Choroid plexus epithelial cell (primary cell): ENCODE data around the gene HBM.
"Not testable (repeated sequence)": the region's sequence is repeated elsewhere in the genome, so short reads cannot be mapped to it uniquely, and the experiment has no call there.

Source experiments
- DNase-seq: peaks from one replicate; pipeline ENCODE4 v3.0.0-alpha.2; 2010; ENCODE audit warnings: low read depth
- H3K4me3 ChIP-seq: 2 replicates; pipeline ENCODE4 v1.5.1; 2011; ENCODE audit warnings: low read depth, mild to moderate bottlenecking, control low read depth, low read length, moderate library complexity
- TF ChIP-seq, protein P1 (sequence below): conservative IDR thresholded peaks from 2 replicates; pipeline ENCODE4 v1.5.1; 2011; ENCODE audit warnings: low read depth, mild to moderate bottlenecking, control low read depth, inconsistent platforms, low read length, moderate library complexity

The HBM gene

DNA sequence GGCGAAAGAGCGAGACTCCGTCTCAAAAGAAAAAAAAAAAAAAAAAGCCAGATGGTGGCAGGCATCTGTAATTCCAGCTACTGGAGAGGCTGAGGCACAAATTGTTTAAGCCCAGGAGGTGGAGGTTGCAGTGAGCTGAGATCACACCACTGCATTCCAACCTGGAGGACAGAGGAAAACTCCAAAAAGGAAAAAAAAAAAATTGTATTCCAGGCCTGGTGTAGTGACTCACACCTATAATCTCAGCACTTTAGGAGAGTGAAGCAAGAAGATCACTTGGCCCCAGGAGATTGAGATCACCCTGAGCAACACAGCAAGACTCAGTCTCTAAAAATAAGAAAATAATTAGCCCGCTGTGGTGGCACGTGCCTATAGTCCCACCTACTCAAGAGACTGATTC is 34.6 kb downstream of the HBM start:
- no peak overlapping the region for H3K4me3 ChIP-seq
- peak; percentile 75 for DNase-seq
- TF ChIP-seq, protein P1, sequence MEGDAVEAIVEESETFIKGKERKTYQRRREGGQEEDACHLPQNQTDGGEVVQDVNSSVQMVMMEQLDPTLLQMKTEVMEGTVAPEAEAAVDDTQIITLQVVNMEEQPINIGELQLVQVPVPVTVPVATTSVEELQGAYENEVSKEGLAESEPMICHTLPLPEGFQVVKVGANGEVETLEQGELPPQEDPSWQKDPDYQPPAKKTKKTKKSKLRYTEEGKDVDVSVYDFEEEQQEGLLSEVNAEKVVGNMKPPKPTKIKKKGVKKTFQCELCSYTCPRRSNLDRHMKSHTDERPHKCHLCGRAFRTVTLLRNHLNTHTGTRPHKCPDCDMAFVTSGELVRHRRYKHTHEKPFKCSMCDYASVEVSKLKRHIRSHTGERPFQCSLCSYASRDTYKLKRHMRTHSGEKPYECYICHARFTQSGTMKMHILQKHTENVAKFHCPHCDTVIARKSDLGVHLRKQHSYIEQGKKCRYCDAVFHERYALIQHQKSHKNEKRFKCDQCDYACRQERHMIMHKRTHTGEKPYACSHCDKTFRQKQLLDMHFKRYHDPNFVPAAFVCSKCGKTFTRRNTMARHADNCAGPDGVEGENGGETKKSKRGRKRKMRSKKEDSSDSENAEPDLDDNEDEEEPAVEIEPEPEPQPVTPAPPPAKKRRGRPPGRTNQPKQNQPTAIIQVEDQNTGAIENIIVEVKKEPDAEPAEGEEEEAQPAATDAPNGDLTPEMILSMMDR = no peak

DNA sequence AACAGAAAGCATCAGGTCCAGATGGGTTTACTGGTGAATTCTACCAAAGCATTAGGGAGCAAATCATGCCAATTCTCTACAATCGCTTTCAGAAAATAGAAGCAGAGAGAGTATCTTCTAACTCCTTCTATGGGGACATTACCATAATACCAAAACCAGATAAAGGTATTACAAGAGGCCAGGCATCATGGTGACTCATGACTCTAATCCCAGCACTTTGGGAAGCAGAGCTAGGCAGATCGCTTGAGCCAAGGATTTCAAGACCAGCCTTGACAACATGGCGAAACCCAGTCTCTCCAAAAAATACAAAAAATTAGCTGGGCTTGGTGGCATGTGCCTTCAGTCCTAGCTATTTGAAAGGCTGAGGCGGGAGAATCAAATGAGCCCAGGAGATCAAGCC is 37.5 kb downstream of the HBM start:
- H3K4me3 ChIP-seq = no peak overlapping the region
- TF ChIP-seq, protein P1 = no peak
- DNase-seq = no peak

DNA sequence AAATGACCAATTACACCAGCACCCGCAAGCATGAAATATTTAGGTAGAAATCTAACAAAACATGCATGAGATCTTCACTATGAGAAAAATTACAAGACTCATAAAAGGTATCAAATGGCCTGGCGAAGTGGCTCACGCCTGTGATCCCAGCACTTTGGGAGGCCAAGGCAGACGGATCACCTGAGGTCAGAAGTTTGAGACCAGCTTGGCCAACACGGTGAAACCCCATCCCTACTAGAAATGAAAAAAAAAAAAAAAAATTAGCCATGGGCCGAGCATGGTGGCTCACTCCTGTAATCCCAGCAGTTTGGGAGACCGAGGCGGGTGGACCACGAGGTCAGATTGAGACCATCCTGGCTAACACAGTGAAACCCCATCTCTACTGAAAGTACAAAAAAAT is 38.3 kb downstream of the HBM start:
- H3K4me3 ChIP-seq, DNase-seq: not testable (repeated sequence)

DNA sequence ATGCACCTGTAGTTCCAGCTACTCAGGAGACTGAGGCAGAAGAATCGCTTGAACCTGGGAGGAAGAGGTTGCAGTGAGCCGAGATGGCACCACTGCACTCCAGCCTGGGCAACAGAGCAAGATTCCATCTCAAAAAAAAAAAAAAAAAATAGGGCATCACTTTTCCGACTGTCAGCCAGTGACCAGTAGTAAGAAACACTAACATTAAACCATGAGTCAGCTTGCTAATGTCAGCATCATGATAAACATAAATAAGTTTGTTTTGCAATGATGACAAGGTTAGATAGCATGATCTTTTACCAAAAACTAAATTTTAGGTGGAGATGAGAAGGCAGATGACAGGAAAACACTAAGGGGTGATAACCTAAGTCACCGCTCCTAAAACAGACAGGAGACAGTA is 43.6 kb downstream of the HBM start:
- not testable (repeated sequence) for DNase-seq, H3K4me3 ChIP-seq

DNA sequence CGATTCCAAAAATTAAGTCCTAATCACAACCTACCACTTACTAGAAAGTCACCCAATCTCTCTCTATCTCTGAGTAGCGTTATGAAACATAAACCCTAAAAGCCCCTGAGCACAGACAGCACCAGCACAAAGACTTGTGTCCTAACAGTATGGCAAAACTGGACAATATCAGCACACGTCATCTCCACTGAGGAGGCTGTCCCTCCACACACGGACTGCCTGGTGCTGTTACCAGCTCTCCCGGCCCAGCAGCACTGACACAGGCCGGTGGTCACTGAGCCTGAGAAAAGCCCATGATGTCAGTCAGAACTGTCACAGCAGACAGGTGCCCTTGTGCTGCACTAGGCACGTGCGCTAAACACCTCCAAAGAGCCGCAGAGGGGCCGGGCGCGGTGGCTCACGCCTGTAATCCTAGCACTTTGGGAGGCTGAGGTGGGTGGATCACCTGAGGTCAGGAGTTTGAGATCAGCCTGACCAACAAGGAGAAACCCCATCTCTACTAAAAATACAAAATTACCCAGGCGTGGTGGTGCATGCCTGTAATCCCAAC is 45.9 kb downstream of the HBM start:
- not testable (repeated sequence) for DNase-seq, H3K4me3 ChIP-seq

DNA sequence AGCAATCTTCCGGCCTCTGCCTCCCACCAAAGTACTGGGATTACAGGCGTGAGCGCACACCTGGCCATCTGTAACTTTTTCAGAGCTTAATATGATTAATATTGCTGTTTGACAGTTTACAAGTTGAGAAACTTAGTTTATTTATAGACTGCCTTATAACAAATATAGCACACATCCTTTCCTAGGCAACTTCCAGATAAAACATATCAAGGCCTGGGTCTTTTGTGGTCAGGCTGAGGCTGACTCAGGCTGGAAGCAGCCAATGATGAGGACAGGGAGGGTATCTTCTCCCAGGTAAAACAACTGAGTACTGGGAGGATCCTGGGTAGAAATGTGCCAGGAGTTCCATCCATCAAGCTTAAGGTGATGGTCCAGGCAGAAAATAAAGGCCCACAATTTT is 47.2 kb downstream of the HBM start:
- TF ChIP-seq, protein P1 = no peak
- peak; percentile 16 for DNase-seq
- H3K4me3 ChIP-seq = no peak overlapping the region
